Keratinocyte (primary cell): ENCODE results near the gene NECTIN2.

Experiments used
- CTCF ChIP-seq, 3 experiments: IDR thresholded peaks in 1 of 3; conservative IDR thresholded peaks in 1 of 3; optimal IDR thresholded peaks in 1 of 3; 2 replicates in 2 of 3; 3 replicates in 1 of 3; pipeline versions ENCODE3 to v1.5.1; 2011; ENCODE audit warnings: low read length in 3 of 3, mild to moderate bottlenecking in 3 of 3, moderate library complexity in 2 of 3, control low read depth in 1 of 3, inconsistent platforms in 1 of 3; ENCODE audit not compliant: insufficient read depth in 2 of 3; ENCODE audit errors: extremely low read depth in 1 of 3
- EZH2 ChIP-seq: IDR thresholded peaks from one replicate; pipeline ENCODE4 v1.6.1; 2012; ENCODE audit warnings: inconsistent platforms, mild to moderate bottlenecking, low read length, moderate library complexity

GRCh38 chr19:44850641-44851109, 4.6 kb downstream of the NECTIN2 start:
- TF ChIP-seq CTCF (optimal IDR thresholded peaks at IDR 0.05 in 1 of 3, IDR thresholded peaks at IDR 0.05 in 1 of 3, conservative IDR thresholded peaks at IDR 0.05 in 1 of 3; ENCODE audit: extremely low read depth in 1 of 3, insufficient read depth in 2 of 3, low read length in 3 of 3) (no peak), EZH2 (no peak)
